GM18868 (cell line): ENCODE data around the gene TANC1.

ENCODE experiments used
- ATAC-seq: cut with Tn5 transposase; IDR thresholded peaks from one replicate; pipeline ENCODE4 v1.9.1; 2021; ENCODE audit warnings: mild to moderate bottlenecking, moderate library complexity; ENCODE audit not compliant: unreplicated experiment

The TANC1 gene

GRCh38 chr2:159211447-159212396 lies 243.3 kb downstream of the TANC1 start:
- no peak for ATAC-seq

- no peak for ATAC-seq
Observed at GRCh38 chr2:159213296-159213695, 244.9 kb downstream of the TANC1 start.

- ATAC-seq, result no peak
Observed at GRCh38 chr2:159214325-159214865, 246.0 kb downstream of the TANC1 start.

- ATAC-seq, result no peak
Observed at GRCh38 chr2:159215116-159215515, 246.7 kb downstream of the TANC1 start.

GRCh38 chr2:159217676-159218075 lies 249.2 kb downstream of the TANC1 start:
- ATAC-seq, result no peak

- no peak for ATAC-seq
Observed at GRCh38 chr2:159218389-159218788, 249.9 kb downstream of the TANC1 start.

GRCh38 chr2:159219394-159219998 lies 251.1 kb downstream of the TANC1 start:
- no peak for ATAC-seq

GRCh38 chr2:159224061-159224813 lies 255.8 kb downstream of the TANC1 start:
- ATAC-seq, result no peak

- no peak for ATAC-seq
Observed at GRCh38 chr2:159225025-159226016, 256.9 kb downstream of the TANC1 start.

- ATAC-seq, result peak; percentile 71
Observed at GRCh38 chr2:159226059-159226461, 257.6 kb downstream of the TANC1 start.

- ATAC-seq, result no peak
Observed at GRCh38 chr2:159226608-159227385, 258.4 kb downstream of the TANC1 start.

GRCh38 chr2:159227467-159227866 lies 259.0 kb downstream of the TANC1 start:
- no peak for ATAC-seq

GRCh38 chr2:159228081-159228581 lies 259.7 kb downstream of the TANC1 start:
- ATAC-seq, result no peak

- ATAC-seq, result no peak
Observed at GRCh38 chr2:159229476-159230144, 261.2 kb downstream of the TANC1 start.

GRCh38 chr2:159230145-159230877 lies 261.9 kb downstream of the TANC1 start:
- ATAC-seq, result no peak

GRCh38 chr2:159232456-159233170 lies 264.2 kb downstream of the TANC1 start:
- ATAC-seq, result no peak

- ATAC-seq, result no peak
Observed at GRCh38 chr2:159234868-159235267, 266.4 kb downstream of the TANC1 start.
